HepG2 (cell line): ENCODE data around the gene APOL5. TPM values are rescaled to one million over a fixed set of nuclear protein-coding genes. Genes with fewer than 3 reads are reported as not detected.

Experiments used
- ATAC-seq: fragments of 200-7000 bp; cut with Tn5 transposase; 3 replicates; pipeline ENCODE4 v1.9.1; 2020; ENCODE audit warnings: mild to moderate bottlenecking, moderate library complexity
- BruUV-seq: library from RNA; stranded (reverse); fragments of 400-500 nt; replicated peaks from 2 replicates; lab custom pipeline; 2021; lab: Mats Ljungman, UMichigan
- CTCF ChIA-PET: fragments of 300-600 bp; formaldehyde crosslinking; extraction: SDS; loops from one replicate; lab custom pipeline; 2021; ENCODE audit warnings: low total read pairs, inconsistent platforms, low intra/inter-chr PET ratio; lab: Yijun Ruan, JAX
- POLR2A ChIA-PET: fragments of 350-600 bp; sonication (Branson Sonifier 250); formaldehyde crosslinking; loops from one replicate; lab custom pipeline; 2020; ENCODE audit warnings: antibody characterized with exemption, inconsistent platforms; lab: Yijun Ruan, JAX
- DNase-seq: peaks from one replicate; pipeline ENCODE4 v3.0.0-alpha.2; 2015; ENCODE audit warnings: low spot score
- FAIRE-seq: peaks from 3 replicates; lab custom pipeline; 2011; peaks lifted over from hg19 to GRCh38; lab: Jason Lieb, UNC
- H2AFZ ChIP-seq: one replicate; pipeline ENCODE4 v1.6.1; 2011; ENCODE audit warnings: low read length, inconsistent platforms
- H3K27ac ChIP-seq: fragments of 300-600 bp; 3 replicates; pipeline ENCODE4 v1.8.0; 2011; ENCODE audit warnings: mixed run types, mild to moderate bottlenecking, mixed read lengths, low read length, inconsistent platforms; ENCODE audit not compliant: insufficient read depth; ENCODE audit errors: extremely low read length
- H3K27me3 ChIP-seq, 2 experiments: fragments of 200-600 bp in 1 of 2; 2 replicates in 1 of 2; 3 replicates in 1 of 2; pipeline versions ENCODE4 v1.6.0 to v1.8.0; 2011; ENCODE audit warnings: low read length in 2 of 2, mild to moderate bottlenecking in 2 of 2, moderate library complexity in 2 of 2, inconsistent platforms in 1 of 2; ENCODE audit not compliant: insufficient read depth in 2 of 2, control insufficient read depth in 1 of 2
- H3K36me3 ChIP-seq, 2 experiments: fragments of 200-600 bp in 1 of 2; replicated peaks in 1 of 2; 2 replicates in 1 of 2; 3 replicates in 1 of 2; pipeline versions ENCODE4 v1.5.1 to v1.8.0; 2011; ENCODE audit warnings: low read length in 2 of 2, inconsistent platforms in 1 of 2; ENCODE audit not compliant: insufficient read depth in 2 of 2, control insufficient read depth in 1 of 2
- H3K4me1 ChIP-seq: 2 replicates; pipeline ENCODE4 v1.5.1; 2012; ENCODE audit warnings: low read length, inconsistent platforms; ENCODE audit not compliant: insufficient read depth
- H3K4me2 ChIP-seq: 2 replicates; pipeline ENCODE4 v1.6.0; 2011; ENCODE audit warnings: low read depth, low read length, inconsistent platforms
- H3K4me3 ChIP-seq, 3 experiments: fragments of 200-600 bp in 1 of 3; sonication (generic), shearing (Covaris generic) in 1 of 3; replicated peaks in 1 of 3; 2 replicates each; pipeline ENCODE4 v1.5.1; 2011 to 2016; ENCODE audit warnings: low read length in 3 of 3, inconsistent platforms in 2 of 3, low read depth in 2 of 3, mild to moderate bottlenecking in 2 of 3, control low read depth in 1 of 3, mixed read lengths in 1 of 3; ENCODE audit not compliant: insufficient read depth in 1 of 3
- H3K79me2 ChIP-seq: one replicate; pipeline ENCODE4 v1.6.1; 2011; ENCODE audit warnings: low read length, inconsistent platforms; ENCODE audit not compliant: insufficient read depth
- H3K9ac ChIP-seq: 2 replicates; pipeline ENCODE4 v1.6.0; 2011; ENCODE audit warnings: mild to moderate bottlenecking, low read depth, low read length, inconsistent platforms; ENCODE audit not compliant: insufficient read depth
- H3K9me3 ChIP-seq: 2 replicates; pipeline ENCODE4 v1.5.1; 2012; ENCODE audit warnings: mild to moderate bottlenecking, low read length
- H4K20me1 ChIP-seq: 2 replicates; pipeline ENCODE4 v1.6.0; 2011; ENCODE audit warnings: inconsistent platforms, mild to moderate bottlenecking, low read length, moderate library complexity; ENCODE audit not compliant: insufficient read depth
- AGO2 ChIP-seq: fragments of 200-400 bp; formaldehyde crosslinking; optimal IDR thresholded peaks from 2 replicates; pipeline ENCODE3; 2017; ENCODE audit warnings: mild to moderate bottlenecking, low read depth, low read length, moderate library complexity
- HNF4A ChIP-seq: sonication (generic); formaldehyde crosslinking; IDR thresholded peaks from 2 replicates; pipeline ENCODE4 v1.4.0; 2020; ENCODE audit warnings: missing genetic modification reagents
- ISL2 ChIP-seq: sonication (generic); formaldehyde crosslinking; IDR thresholded peaks from 2 replicates; pipeline ENCODE4 v1.5.0; 2020; ENCODE audit warnings: missing genetic modification reagents
- NR2F6 ChIP-seq, 2 experiments: IDR thresholded peaks; 2 replicates each; pipeline ENCODE4 v1.6.1; 2016; ENCODE audit warnings: antibody characterized with exemption in 1 of 2, mild to moderate bottlenecking in 1 of 2
- RNF2 ChIP-seq: fragments of 450-650 bp; conservative IDR thresholded peaks from 2 replicates; pipeline ENCODE4 v1.6.1; 2016; ENCODE audit warnings: low read depth
- TBX2 ChIP-seq: sonication (generic); formaldehyde crosslinking; IDR thresholded peaks from 2 replicates; pipeline ENCODE4 v1.5.0; 2020; ENCODE audit warnings: missing genetic modification reagents, mild to moderate bottlenecking, borderline replicate concordance
- ZNF143 ChIP-seq: sonication (generic); formaldehyde crosslinking; IDR thresholded peaks from 2 replicates; pipeline ENCODE4 v1.4.0; 2020; ENCODE audit warnings: missing genetic modification reagents
- ZNF557 ChIP-seq: sonication (generic); formaldehyde crosslinking; IDR thresholded peaks from 2 replicates; pipeline ENCODE4 v1.4.0; 2020; ENCODE audit warnings: missing genetic modification reagents
- WGBS: methylation state at CpG from one replicate; pipeline ENCODE4 v1.1.6; 2017; ENCODE audit warnings: low lambda C conversion rate; 5-methylcytosine and 5-hydroxymethylcytosine counted together
- in situ Hi-C: cut with HindIII; loops from 2 replicates; pipeline ENCODE4 v1.10.0; 2017; ENCODE audit warnings: low pct_unique_long_range_greater_than_20kb; ENCODE audit not compliant: extremely low pct_ligation_motif_present
- intact Hi-C: fragments of 100-400 bp; cut with micrococcal nuclease; formaldehyde crosslinking; loops from one replicate; pipeline ENCODE4 v1.10.0; 2022; ENCODE audit not compliant: unreplicated experiment
- polyA plus RNA-seq, 8 experiments: library from polyadenylated mRNA; depleted of rRNA in 3 of 8; stranded (reverse) in 7 of 8; unstranded in 1 of 8; fragments of >200 nt; fragmentation: Illumina TruSeq in 4 of 8; extraction: Trizol in 4 of 8; gene quantifications; 2 replicates each; pipeline versions ENCODE4 v1.2.1 to v1.2.3, GENCODE V29; 2011 to 2016; ENCODE audit warnings: low read depth in 4 of 8, missing spikeins in 1 of 8, mixed read lengths in 1 of 8; ENCODE audit not compliant: insufficient read depth in 1 of 8
- total RNA-seq, 5 experiments: library from RNA; depleted of rRNA; stranded (reverse); fragments of >200 nt; fragmentation: Illumina TruSeq; extraction: Trizol; gene quantifications; 2 replicates each; pipeline ENCODE4 v1.2.3, GENCODE V29; 2016; ENCODE audit warnings: low read depth in 1 of 5

Gene APOL5
- total and polyA plus RNA-seq, 2 of the 13 experiments (the other 11 are each of a cell fraction or from before 2014, with no cell fraction given) = not detected

DNA sequence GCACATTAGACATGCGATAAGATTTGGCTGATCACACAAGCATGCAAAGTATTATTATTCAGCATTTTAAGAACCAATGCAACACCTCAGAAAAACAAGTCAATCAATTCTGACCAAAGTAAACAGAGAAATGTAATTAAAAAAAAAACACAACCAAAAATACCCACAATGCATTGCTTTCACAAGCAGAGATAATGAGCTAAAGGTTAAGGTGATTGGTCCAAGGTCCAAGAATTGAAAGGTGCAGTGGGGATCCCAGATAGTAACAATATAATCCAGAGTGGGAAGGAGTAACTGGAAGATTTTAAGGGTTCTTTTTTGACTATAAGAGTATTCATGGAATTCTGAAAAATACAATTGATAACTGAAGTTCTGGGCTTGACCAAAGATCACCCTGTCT lies 39.0 kb downstream of the APOL5 start:
- peaks cover 8% of the 10 kb centered on the region for H3K4me1 ChIP-seq
- H3K9ac ChIP-seq = no peak overlapping the region
- H3K9me3 ChIP-seq = no peaks in the 10 kb centered on the region
- H3K4me3 ChIP-seq = no peak overlapping the region
- no peak overlapping the region for H3K27ac ChIP-seq
- POLR2A ChIA-PET = no interaction called here
- no peaks in the 10 kb centered on the region for H4K20me1 ChIP-seq
- ATAC-seq (no peak), FAIRE-seq (no peak), DNase-seq (no peak)
- no TSS peak for BruUV-seq
- in situ Hi-C loops (no loop called here), intact Hi-C loops (no loop called here)
- H3K27me3 ChIP-seq = no peaks in the 10 kb centered on the region
- H3K79me2 ChIP-seq = no peaks in the 10 kb centered on the region
- peaks cover 8 to 13% of the 10 kb centered on the region in 2 experiments; a peak in 4 of 5 replicates for H3K36me3 ChIP-seq
- CTCF ChIA-PET = no interaction called here
- WGBS = 98% methylated on average over 1 of the region's 1 CpG
- no peak for TF ChIP-seq AGO2
- TF ChIP-seq ZNF557 (CRISPR knock-in tag) = no peak
- TF ChIP-seq TBX2 (CRISPR knock-in tag) = no peak
- peak; percentile 45; the same call in 1 of the 2 replicates for TF ChIP-seq HNF4A (CRISPR knock-in tag)
- TF ChIP-seq ZNF143 = 0 out of 2 replicates have a peak, but pooled peaks have one; percentile 27
- H2AFZ ChIP-seq = no peak overlapping the region
- no peak overlapping the region for H3K4me2 ChIP-seq

DNA sequence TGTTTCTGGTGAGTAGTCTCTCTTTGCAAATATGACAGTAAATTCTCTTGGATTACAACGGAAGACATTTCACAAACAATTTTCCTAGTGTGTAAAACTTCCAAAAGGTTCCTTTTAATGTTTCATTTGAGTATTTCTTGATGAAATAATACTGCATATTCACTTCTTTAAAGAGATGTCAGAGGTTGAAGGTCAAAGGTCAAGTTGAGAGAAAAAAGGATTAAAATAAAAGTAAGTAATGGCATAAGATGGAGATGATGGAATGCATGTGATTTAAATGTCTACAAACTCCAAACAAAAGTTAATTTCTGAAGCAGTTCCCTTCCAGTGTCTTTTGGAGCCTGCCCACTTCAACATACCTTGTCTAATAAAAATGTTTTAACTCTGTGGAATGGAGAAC lies 40.7 kb downstream of the APOL5 start:
- POLR2A ChIA-PET = no interaction called here
- WGBS = 100% methylated on average over 1 of the region's 1 CpG
- Histone ChIP-seq H3K79me2 (no peaks in the 10 kb centered on the region), H3K9ac (no peak overlapping the region), H3K4me1 (peaks cover 8% of the 10 kb centered on the region), H3K4me3 (no peak overlapping the region), H2AFZ (no peak overlapping the region), H4K20me1 (no peaks in the 10 kb centered on the region), H3K27ac (no peak overlapping the region), H3K9me3 (no peaks in the 10 kb centered on the region), H3K36me3 (peaks cover 8 to 17% of the 10 kb centered on the region in 2 experiments; a peak in 4 of 5 replicates), H3K4me2 (no peak overlapping the region), H3K27me3 (no peaks in the 10 kb centered on the region)
- in situ Hi-C loops = no loop called here
- ATAC-seq (no peak), DNase-seq (no peak), FAIRE-seq (no peak)
- intact Hi-C loops = no loop called here
- CTCF ChIA-PET = no interaction called here
- TF ChIP-seq NR2F6 (IDR thresholded peaks at IDR 0.05) (peak; percentile 12; the same call in 1 of the 2 replicates), NR2F6 (CRISPR knock-in tag; IDR thresholded peaks at IDR 0.05) (no peak), RNF2 (no peak), ISL2 (CRISPR knock-in tag) (no peak)
- BruUV-seq = no TSS peak
